Thoracic aorta (tissue), 2 donors: ENCODE results near the gene LMNTD2. TPM values are rescaled to one million over a fixed set of nuclear protein-coding genes. Genes with fewer than 3 reads are reported as not detected.

Source experiments
- ATAC-seq: fragments of 150-250 bp; one replicate; pipeline ENCODE4 v1.8.0; 2017; ENCODE audit warnings: low read depth; ENCODE audit not compliant: insufficient number of reproducible peaks, low FRiP score
- DNase-seq: peaks from one replicate; pipeline ENCODE4 v3.0.0-alpha.2; 2020; ENCODE audit warnings: low spot score
- H3K27ac ChIP-seq, 2 donors: fragments of 200-600 bp; sonication (generic); 1 replicate in 1 of 2; 2 replicates in 1 of 2; pipeline ENCODE4 v1.5.1; 2016; ENCODE audit warnings: mild to moderate bottlenecking in 2 of 2, moderate library complexity in 2 of 2
- H3K27me3 ChIP-seq: fragments of 200-600 bp; sonication (generic); replicated peaks from 2 replicates; pipeline ENCODE4 v1.6.0; 2016; ENCODE audit warnings: mild to moderate bottlenecking; ENCODE audit not compliant: insufficient read depth
- H3K36me3 ChIP-seq: fragments of 200-600 bp; sonication (generic); one replicate; pipeline ENCODE4 v1.5.1; 2016
- H3K4me1 ChIP-seq, 2 donors: fragments of 200-600 bp; sonication (generic); 1 replicate in 1 of 2; 2 replicates in 1 of 2; pipeline versions ENCODE4 v1.5.1 to v1.6.0; 2016; ENCODE audit warnings: low read depth in 2 of 2, mild to moderate bottlenecking in 1 of 2; ENCODE audit not compliant: control insufficient read depth in 1 of 2
- H3K4me3 ChIP-seq: fragments of 200-600 bp; sonication (generic); 2 replicates; pipeline ENCODE4 v1.5.1; 2016; ENCODE audit warnings: mild to moderate bottlenecking
- H3K9me3 ChIP-seq: fragments of 200-600 bp; sonication (generic); 2 replicates; pipeline ENCODE4 v1.5.1; 2016
- total RNA-seq, 2 donors: library from RNA; depleted of rRNA; stranded (reverse); fragments of >200 nt; gene quantifications; one replicate each; pipeline versions ENCODE4 v1.1.0 to v1.2.3, GENCODE V29; 2016
- TF ChIP-seq, protein P1 (sequence below): fragments of 200-600 bp; sonication (generic); IDR thresholded peaks from one replicate; pipeline ENCODE4 v1.5.1; 2019; ENCODE audit warnings: antibody characterized with exemption

LMNTD2 gene
- total RNA-seq, 2 donors from 2014 or later, result 1.1 to 2.7 TPM

DNA sequence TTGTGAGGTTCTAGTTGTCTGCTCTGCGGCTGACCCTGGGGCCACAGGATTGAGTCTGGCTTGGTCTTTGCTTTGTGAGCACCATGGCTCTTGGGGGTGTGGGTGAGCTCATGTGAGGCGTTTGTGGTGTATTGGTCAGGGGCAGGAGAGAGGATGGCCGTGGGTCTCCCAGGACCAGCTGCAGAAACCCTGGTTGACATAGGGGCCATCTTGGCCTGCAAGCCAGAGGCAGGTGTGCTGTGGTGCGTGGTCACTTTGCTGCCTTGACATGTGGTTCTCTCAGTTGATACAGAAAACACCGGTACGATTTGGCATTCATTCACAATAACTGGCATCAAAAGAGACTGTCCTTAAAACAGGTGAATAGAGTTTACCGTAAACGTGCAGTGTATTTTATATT is 27.0 kb upstream of the LMNTD2 start:
- peaks cover 76% of the 10 kb centered on the region for H3K36me3 ChIP-seq
- H3K4me1 ChIP-seq, result no peaks in the 10 kb centered on the region
- no peak overlapping the region for H3K4me3 ChIP-seq
- ATAC-seq (no peak), DNase-seq (no peak)
- no peaks in the 10 kb centered on the region for H3K9me3 ChIP-seq
- H3K27me3 ChIP-seq, result no peaks in the 10 kb centered on the region
- TF ChIP-seq, protein P1, sequence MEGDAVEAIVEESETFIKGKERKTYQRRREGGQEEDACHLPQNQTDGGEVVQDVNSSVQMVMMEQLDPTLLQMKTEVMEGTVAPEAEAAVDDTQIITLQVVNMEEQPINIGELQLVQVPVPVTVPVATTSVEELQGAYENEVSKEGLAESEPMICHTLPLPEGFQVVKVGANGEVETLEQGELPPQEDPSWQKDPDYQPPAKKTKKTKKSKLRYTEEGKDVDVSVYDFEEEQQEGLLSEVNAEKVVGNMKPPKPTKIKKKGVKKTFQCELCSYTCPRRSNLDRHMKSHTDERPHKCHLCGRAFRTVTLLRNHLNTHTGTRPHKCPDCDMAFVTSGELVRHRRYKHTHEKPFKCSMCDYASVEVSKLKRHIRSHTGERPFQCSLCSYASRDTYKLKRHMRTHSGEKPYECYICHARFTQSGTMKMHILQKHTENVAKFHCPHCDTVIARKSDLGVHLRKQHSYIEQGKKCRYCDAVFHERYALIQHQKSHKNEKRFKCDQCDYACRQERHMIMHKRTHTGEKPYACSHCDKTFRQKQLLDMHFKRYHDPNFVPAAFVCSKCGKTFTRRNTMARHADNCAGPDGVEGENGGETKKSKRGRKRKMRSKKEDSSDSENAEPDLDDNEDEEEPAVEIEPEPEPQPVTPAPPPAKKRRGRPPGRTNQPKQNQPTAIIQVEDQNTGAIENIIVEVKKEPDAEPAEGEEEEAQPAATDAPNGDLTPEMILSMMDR, result no peak
- no peak overlapping the region for H3K27ac ChIP-seq

DNA sequence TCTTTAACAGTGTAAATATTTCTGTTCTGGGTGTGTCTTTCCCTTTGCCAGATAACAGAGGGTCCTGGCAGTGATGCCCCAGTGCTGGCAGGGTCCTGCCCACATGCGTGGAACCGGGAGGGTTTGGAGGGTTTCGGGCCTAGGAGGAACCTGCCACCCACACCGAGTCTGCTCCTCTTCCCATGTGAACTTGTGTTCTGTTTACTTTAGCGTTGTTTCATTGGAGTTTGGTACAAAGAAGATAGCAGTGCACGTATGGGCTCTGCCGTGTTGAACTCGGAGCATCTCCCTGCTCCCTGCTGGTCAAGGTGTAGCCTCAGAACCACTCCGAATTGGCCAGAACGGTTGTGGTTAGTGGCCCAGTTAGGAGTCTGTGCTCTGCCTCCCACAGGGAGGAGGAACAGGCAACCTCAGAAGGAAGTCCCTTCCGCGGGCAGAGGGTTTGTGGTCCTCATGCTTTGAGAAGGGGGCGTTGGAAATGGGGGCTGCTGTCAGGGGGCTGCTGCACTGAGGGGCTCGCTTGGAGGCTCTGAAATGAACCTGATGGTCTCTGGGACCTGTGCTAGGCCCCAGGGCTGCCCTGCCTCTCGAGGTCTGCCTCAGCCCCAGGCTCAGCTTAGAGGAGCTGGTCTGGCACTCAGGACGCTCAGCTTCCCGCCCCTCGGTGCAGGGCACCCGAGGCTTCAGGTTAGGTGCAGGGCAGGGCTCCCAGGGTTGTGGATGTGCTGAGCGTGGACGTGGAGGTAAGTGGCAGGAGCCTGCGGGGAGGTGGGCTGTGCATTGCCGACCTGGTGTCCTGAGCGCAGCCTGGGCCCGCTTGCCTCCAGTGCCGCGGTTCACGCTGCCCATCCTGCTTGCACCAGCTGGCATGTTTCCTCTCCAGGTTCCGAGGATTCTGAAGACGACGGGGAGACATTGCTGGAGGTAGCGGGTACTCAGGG is 26.1 kb upstream of the LMNTD2 start:
- Histone ChIP-seq H3K9me3 (no peaks in the 10 kb centered on the region), H3K27me3 (no peaks in the 10 kb centered on the region), H3K4me3 (no peak overlapping the region), H3K4me1 (no peaks in the 10 kb centered on the region), H3K27ac (no peak overlapping the region), H3K36me3 (peaks cover 78% of the 10 kb centered on the region)
- TF ChIP-seq, protein P1, result no peak
- DNase-seq (no peak), ATAC-seq (no peak)

DNA sequence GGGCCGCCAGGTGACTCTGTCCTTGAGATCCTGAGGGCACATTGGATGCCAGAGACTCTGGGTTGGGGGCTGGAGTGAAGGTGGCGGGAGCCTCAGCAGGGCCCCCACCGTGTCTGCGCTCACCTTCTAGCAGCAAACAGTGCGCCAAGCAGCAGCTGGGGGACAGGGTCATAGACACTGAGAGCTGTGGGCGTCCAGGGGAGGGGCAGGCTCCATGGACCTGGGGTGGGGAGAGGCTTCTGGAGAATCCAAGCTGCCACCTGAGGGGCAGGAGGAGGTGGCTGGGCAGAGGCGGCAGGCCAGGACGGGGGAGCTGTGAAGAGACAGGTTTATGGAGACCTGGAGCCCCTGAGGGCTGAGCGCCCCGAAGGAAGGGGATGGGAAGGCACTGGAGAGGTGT is 23.7 kb upstream of the LMNTD2 start:
- Histone ChIP-seq H3K4me3 (no peak overlapping the region), H3K4me1 (peaks cover 9 to 11% of the 10 kb centered on the region in 2 donors), H3K27ac (no peak overlapping the region), H3K9me3 (no peaks in the 10 kb centered on the region), H3K27me3 (no peaks in the 10 kb centered on the region), H3K36me3 (peaks cover 62% of the 10 kb centered on the region)
- DNase-seq (no peak), ATAC-seq (no peak)
- TF ChIP-seq, protein P1, result no peak

DNA sequence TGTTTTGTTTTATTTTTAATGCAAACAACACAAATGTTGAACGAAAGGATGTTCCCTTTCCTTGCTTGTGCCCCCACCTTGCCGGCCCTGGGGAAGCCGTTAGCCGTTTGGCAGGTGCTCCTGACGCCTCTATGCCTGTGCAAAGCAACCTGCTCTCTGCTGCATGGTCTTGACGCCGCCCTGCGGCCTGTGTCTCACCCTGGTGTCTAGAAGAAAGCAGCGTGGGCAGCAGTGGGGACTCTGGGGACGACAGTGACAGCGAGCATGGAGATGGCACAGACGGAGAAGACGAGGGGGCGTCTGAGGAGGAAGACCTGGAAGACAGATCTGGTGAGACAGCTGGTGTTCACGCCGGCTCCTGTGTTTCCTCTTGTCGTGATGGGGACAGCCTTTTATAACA is 21.2 kb upstream of the LMNTD2 start:
- Histone ChIP-seq H3K36me3 (peaks cover 38% of the 10 kb centered on the region), H3K4me1 (peaks cover 33 to 35% of the 10 kb centered on the region in 2 donors), H3K9me3 (no peaks in the 10 kb centered on the region), H3K27ac (no peak overlapping the region), H3K4me3 (no peak overlapping the region), H3K27me3 (no peaks in the 10 kb centered on the region)
- TF ChIP-seq, protein P1, result no peak
- ATAC-seq (no peak), DNase-seq (no peak)

DNA sequence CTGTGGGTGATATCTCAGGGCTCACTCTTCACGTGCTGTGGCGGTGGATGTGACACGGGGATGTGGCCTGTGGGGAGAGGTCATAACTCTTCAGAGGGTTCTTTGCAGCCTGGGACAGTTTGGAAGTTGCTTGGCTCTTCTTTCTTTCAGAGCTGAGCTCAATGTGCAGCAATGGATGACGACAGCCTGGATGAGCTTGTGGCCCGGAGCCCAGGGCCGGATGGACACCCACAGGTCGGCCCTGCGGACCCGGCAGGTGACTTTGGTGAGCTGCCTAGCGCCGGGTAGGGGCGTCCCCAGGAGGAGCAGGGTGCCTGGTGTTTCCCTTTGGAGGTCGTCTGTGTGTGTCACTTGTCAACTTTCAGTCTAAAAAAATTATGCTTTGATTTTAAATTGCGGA is 20.8 kb upstream of the LMNTD2 start:
- DNase-seq (no peak), ATAC-seq (no peak)
- TF ChIP-seq, protein P1, result no peak
- Histone ChIP-seq H3K4me3 (no peak overlapping the region), H3K27me3 (no peaks in the 10 kb centered on the region), H3K27ac (no peak overlapping the region), H3K9me3 (no peaks in the 10 kb centered on the region), H3K4me1 (peaks cover 33 to 35% of the 10 kb centered on the region in 2 donors), H3K36me3 (peaks cover 34% of the 10 kb centered on the region)
